Rectal smooth muscle tissue (tissue), 1 donor: ENCODE data around the gene NAT16.
"Not testable (repeated sequence)": the region's sequence is repeated elsewhere in the genome, so short reads cannot be mapped to it uniquely, and the experiment has no call there.

Source experiments
- H3K27ac ChIP-seq: one replicate; pipeline ENCODE4 v1.7.0; 2013; ENCODE audit warnings: low read depth, low read length, inconsistent platforms
- H3K27me3 ChIP-seq: one replicate; pipeline ENCODE4 v1.7.0; 2013; ENCODE audit warnings: low read length; ENCODE audit not compliant: control insufficient read depth, insufficient read depth
- H3K36me3 ChIP-seq: one replicate; pipeline ENCODE4 v1.7.0; 2013; ENCODE audit warnings: low read length; ENCODE audit not compliant: control insufficient read depth, insufficient read depth
- H3K4me1 ChIP-seq: one replicate; pipeline ENCODE4 v1.7.0; 2013; ENCODE audit warnings: low read length; ENCODE audit not compliant: control insufficient read depth, insufficient read depth
- H3K4me3 ChIP-seq: one replicate; pipeline ENCODE4 v1.7.0; 2013; ENCODE audit warnings: low read length
- H3K9ac ChIP-seq: one replicate; pipeline ENCODE4 v1.7.0; 2013; ENCODE audit warnings: low read length

The NAT16 gene

DNA sequence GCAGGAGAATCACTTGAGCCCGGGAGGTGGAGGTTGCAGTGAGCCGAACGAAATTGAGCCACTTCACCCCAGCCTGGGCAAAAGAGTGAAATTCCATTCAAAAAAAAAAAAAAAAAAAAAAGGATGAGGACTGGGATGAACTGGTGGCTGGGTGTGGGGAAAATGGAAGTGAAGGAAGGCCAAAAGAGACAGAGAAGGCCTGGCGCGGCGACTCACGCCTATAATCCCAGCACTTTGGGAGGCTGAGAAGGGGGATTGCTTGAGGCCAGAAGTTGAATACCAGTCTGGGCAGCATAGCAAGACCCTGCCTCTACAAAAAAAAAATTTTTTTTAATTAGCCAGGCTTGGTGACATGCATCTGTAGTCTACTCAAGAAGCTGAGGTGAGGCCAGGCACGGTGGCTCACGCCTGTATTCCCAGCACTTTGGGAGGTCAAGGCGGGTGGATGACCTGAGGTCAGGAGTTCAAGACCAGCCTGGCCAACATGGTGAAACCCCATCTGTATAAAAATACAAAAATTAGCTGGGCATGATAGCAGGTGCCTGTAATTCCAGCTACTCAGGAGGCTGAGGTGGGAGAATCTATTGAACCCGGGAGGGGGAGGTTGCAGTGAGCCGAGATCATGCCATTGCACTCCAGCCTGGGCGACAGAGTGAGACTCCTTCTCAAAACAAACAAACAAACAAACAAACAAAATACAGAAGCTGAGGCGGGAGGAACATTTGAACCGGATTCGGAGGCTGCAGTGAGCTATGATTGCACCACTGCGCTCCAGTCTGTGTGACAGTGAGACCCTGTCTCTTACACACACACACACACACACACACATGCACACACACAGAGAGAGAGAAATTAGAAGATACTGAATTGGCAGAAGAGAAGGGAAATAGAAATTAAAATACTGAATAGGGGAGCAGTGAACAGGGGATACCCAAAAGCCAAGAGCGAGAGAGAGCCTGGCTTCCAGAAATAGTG lies 47.2 kb downstream of the NAT16 start:
- not testable (repeated sequence) for H3K9ac ChIP-seq, H3K27ac ChIP-seq, H3K36me3 ChIP-seq, H3K4me1 ChIP-seq, H3K27me3 ChIP-seq, H3K4me3 ChIP-seq

DNA sequence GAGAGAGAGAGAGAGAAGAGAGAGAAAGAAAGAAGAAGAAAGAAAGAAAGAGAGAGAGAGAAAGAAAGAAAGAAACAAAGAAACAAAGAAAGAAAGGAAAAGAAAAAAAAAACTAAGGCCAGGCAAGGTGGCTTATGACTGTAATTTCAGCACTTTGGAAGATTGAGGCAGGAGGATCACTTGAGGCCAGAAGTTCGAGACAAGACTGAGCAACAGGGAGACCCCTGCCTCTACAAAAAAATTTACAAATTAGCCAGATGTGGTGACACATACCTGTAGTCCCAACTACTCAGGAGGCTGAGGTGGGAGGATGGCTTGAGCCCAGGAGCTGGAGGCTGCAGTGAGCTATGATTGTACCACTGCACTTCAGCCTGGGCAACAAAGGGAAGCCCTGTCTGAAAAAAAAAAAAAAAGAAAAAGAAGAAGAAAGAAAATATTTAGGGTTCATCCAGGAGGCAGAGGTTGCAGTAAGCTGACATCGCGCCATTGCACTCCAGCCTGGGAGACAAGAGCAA lies 50.4 kb downstream of the NAT16 start:
- no peaks in the 10 kb centered on the region for H3K36me3 ChIP-seq
- no peak overlapping the region for H3K9ac ChIP-seq
- H3K27ac ChIP-seq: no peak overlapping the region
- H3K27me3 ChIP-seq: no peaks in the 10 kb centered on the region
- no peak overlapping the region for H3K4me3 ChIP-seq
- peaks cover 11% of the 10 kb centered on the region for H3K4me1 ChIP-seq

DNA sequence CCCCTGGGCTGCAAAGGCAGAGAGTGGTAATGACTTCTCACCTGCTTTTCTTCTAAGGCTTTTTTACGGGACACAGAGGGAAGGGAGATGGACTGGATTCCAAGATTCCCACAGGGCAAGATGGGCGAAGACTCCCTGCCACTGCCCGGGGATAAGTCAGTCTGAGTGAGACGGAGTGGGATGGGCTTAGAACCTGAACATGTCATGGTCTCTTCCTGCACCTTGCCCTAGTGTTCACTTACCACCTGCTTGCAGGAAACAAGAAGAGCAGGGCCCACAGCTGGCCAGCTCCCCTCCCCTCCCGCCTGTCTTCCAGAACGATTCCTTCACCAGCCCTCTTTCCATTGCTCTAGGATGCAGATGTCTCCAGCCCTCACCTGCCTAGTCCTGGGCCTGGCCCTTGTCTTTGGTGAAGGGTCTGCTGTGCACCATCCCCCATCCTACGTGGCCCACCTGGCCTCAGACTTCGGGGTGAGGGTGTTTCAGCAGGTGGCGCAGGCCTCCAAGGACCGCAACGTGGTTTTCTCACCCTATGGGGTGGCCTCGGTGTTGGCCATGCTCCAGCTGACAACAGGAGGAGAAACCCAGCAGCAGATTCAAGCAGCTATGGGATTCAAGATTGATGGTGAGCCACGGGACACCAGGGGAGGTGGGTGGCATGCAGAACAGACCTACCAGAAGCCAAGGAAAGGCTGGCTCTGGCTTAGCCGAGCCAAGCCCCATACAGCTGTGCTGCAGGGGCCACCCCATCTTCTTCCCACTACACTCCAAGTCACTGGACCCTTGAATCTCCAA lies 51.9 kb downstream of the NAT16 start:
- no peak overlapping the region for H3K27ac ChIP-seq
- no peak overlapping the region for H3K4me3 ChIP-seq
- H3K4me1 ChIP-seq: peaks cover 11% of the 10 kb centered on the region
- no peak overlapping the region for H3K9ac ChIP-seq
- no peaks in the 10 kb centered on the region for H3K27me3 ChIP-seq
- H3K36me3 ChIP-seq: no peaks in the 10 kb centered on the region

DNA sequence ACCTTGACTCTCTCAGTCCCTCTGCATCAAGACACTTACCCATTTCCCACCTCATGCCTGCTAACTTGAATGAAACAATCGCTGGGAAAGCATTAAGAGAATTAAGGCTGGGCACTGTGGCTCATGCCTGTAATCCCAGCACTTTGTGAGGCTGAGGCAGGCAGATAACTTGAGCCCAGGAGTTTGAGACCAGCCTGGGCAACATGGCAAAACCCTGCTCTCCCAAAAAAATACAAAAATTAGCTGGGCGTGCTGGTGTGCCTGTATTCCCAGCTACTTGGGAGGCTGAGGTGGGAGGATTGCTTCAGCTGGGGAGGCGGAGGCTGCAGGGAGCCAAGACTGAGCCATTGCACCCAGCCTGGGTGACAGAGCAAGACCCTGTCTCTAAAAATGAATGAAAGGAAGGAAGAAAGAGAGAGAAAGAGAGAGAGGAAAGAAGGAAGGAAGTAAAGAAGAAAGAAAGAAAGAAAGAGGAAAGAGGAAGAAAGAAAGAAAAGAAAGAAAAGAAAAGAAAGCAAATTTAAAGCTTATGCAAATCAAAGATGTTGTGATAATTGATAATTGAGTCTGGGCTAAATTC lies 52.5 kb downstream of the NAT16 start:
- H3K4me3 ChIP-seq: peak overlapping the region; percentile 38
- H3K4me1 ChIP-seq: peaks cover 15% of the 10 kb centered on the region
- H3K36me3 ChIP-seq: no peaks in the 10 kb centered on the region
- no peak overlapping the region for H3K27ac ChIP-seq
- no peaks in the 10 kb centered on the region for H3K27me3 ChIP-seq
- no peak overlapping the region for H3K9ac ChIP-seq

DNA sequence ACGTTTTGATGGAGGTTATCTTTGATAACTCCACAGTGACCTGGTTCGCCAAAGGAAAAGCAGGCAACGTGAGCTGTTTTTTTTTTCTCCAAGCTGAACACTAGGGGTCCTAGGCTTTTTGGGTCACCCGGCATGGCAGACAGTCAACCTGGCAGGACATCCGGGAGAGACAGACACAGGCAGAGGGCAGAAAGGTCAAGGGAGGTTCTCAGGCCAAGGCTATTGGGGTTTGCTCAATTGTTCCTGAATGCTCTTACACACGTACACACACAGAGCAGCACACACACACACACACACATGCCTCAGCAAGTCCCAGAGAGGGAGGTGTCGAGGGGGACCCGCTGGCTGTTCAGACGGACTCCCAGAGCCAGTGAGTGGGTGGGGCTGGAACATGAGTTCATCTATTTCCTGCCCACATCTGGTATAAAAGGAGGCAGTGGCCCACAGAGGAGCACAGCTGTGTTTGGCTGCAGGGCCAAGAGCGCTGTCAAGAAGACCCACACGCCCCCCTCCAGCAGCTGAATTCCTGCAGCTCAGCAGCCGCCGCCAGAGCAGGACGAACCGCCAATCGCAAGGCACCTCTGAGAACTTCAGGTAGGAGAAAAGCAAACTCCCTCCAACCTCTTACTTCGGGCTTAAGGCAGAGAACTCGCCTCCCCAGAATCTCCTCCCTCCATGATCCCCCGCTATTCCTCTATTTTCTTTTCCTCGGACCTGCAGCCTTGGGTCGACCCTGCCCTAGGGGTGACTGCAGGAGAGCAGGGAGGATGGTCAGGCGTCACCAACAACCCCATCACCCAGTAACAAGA lies 53.2 kb downstream of the NAT16 start, which contains the start of gene SERPINE1:
Gene SERPINE1 (plus strand): TSS at position 454 of the 809 bp plus-strand sequence. CDS start 1,290 bp downstream, outside the sequence.
- H3K27me3 ChIP-seq: no peaks in the 10 kb centered on the region
- no peaks in the 10 kb centered on the region for H3K36me3 ChIP-seq
- peaks cover 16% of the 10 kb centered on the region for H3K4me1 ChIP-seq
- H3K4me3 ChIP-seq: peak within 1 kb of the TSS; percentile 38
- no peak within 1 kb of the TSS for H3K27ac ChIP-seq
- no peak within 1 kb of the TSS for H3K9ac ChIP-seq

DNA sequence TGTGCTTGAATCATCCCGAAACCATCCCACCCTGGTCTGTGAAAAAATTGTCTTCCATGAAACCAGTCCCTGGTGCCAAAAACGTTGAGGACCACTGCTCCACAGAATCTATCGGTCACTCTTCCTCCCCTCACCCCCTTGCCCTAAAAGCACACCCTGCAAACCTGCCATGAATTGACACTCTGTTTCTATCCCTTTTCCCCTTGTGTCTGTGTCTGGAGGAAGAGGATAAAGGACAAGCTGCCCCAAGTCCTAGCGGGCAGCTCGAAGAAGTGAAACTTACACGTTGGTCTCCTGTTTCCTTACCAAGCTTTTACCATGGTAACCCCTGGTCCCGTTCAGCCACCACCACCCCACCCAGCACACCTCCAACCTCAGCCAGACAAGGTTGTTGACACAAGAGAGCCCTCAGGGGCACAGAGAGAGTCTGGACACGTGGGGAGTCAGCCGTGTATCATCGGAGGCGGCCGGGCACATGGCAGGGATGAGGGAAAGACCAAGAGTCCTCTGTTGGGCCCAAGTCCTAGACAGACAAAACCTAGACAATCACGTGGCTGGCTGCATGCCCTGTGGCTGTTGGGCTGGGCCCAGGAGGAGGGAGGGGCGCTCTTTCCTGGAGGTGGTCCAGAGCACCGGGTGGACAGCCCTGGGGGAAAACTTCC lies 54.0 kb downstream of the NAT16 start:
- no peak overlapping the region for H3K4me3 ChIP-seq
- H3K27me3 ChIP-seq: no peaks in the 10 kb centered on the region
- no peak overlapping the region for H3K9ac ChIP-seq
- no peak overlapping the region for H3K27ac ChIP-seq
- H3K4me1 ChIP-seq: peaks cover 16% of the 10 kb centered on the region
- no peaks in the 10 kb centered on the region for H3K36me3 ChIP-seq

DNA sequence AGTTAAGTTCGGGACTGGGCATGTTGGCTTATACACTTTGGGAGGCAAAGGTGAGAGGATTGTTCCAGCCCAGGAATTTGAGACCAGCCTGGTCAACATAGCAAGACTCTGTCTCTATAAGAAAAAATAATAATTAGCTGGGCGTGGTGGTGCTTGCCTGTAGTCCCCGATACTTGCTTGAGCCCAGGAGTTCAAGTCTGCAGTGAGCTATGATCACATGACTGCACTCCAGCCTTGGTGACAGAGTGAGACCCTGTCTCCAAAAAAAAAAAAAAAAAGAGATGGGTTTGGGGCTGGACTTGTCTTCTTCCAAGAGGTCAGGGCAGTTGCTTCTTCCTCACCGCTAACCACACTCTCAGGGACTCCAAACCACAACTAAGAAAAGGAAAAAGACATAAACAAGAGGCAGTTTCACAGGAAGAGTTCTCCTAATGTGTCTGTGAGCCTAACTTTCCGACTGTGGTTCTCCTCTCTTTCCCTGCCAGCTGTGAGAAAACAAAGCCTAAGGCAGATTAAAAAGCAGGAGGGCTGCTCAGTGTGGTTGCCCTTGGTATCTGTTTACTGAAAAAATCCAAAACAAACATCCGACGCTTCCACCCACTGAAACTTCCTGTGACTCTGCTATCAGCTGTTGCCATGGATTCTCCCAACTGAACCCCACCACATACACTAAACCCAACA lies 55.6 kb downstream of the NAT16 start:
- Histone ChIP-seq H3K27me3 (no peaks in the 10 kb centered on the region), H3K9ac (no peak overlapping the region), H3K4me1 (peaks cover 16% of the 10 kb centered on the region)

DNA sequence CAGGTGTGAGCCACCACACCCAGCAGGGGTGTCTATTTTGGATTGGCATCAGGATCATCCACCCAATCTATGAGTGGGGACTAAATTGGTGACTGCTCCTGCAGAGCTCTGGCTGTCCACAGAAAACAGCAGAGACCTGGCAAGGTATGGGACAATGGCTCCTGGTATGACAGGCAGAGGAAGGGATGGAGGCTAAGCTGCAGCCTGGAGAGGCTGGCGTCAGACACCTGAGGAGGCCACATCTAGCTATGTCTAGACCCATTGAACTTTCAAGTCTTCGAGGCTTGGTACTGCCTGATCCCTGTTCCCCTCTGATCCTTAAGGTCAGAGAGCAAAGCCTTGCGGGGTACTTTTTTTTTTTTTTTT lies 56.4 kb downstream of the NAT16 start:
- Histone ChIP-seq H3K4me1 (peaks cover 16% of the 10 kb centered on the region), H3K9ac (no peak overlapping the region), H3K27me3 (no peaks in the 10 kb centered on the region), H3K36me3 (no peaks in the 10 kb centered on the region), H3K4me3 (no peak overlapping the region), H3K27ac (no peak overlapping the region)

More for the DNA sequence above, 55.6 kb downstream of the NAT16 start:
- no peak overlapping the region for H3K4me3 ChIP-seq
- H3K36me3 ChIP-seq: no peaks in the 10 kb centered on the region
- H3K27ac ChIP-seq: no peak overlapping the region

DNA sequence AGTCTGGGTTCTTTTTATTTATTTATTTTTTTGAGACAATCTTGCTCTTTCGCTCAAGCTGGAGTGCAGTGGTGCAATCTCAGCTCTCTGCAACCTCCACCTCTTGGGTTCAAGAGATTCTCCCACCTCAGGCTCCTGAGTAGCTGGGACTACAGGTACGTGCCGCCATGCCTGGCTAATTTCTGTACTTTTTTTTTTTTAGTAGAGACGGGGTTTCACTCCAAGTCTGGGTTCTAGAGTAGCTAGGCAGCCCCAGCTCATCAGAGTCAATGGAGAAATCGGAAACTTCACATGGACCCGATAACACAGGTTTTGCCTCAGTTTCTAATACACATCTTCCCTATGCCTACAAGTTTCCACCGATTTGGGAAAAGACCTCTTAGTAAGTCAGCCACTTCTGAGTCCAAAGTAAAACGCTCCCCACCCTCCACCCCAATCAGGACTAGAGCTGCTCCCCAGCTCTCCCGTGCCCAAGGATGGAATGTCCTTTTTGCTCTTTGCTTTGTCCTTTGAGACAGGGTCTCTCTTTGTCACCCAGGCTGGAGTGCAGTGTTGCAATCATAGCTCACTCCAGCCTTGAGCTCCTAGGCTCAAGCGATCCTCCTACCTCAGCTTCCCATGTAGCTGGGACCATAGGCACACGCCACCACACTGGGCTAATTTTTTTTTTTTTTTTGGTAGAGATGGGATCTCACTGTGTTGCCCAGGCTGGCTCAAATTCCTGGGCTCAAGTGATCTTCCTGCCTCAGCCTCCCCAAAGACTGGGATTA lies 57.0 kb downstream of the NAT16 start:
- no peaks in the 10 kb centered on the region for H3K36me3 ChIP-seq
- H3K27me3 ChIP-seq: no peaks in the 10 kb centered on the region
- peak overlapping the region; percentile 53 for H3K4me3 ChIP-seq
- H3K27ac ChIP-seq: peak overlapping the region; percentile 84
- peaks cover 16% of the 10 kb centered on the region for H3K4me1 ChIP-seq
- no peak overlapping the region for H3K9ac ChIP-seq

DNA sequence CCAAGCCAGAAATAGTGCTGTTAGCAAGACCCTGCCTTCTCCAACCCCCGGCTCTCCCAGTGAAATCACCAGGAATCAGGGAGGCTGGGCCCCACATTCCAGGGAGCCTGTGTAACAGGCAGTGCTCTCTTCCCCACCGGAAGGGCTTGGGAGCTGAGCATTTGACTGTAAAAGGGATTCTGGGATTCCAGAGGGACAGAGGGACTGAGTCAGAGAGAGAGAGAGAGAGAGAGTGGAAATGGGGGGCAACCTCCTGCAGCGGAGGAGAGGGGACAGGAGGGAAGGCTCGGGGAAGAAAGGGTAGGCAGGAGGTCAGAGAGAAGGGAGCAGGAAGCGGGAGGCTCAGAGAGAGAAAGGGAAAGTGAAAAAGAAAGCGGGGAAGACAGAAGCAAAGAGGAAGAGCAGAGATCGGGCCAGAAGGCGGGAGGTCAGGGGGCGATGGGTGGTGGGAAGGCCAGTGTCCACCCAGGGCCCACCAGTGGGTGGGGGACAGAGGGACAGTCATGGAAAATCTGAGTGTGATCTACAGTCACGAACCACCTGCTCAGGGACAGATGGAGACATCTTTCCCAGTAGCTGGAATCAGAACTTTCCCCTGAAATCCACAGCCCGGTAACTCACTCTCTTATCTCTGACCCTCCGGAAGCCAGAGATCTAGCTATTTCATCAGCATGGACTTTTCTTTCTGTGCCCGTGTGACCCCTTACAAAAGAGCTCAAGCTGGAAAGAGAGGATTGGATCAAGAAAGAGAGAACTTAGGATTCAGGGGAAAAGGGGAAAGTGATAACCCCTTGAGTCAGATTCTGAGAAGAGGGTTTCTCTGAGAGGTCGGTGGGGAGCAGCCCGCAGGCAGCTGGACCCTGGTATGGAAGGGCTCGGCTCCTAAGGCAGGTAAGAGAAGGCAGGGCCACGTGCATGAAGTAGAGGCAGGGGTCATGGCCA lies 57.8 kb downstream of the NAT16 start:
- no peak overlapping the region for H3K9ac ChIP-seq

More for the DNA sequence above, 57.8 kb downstream of the NAT16 start:
- Histone ChIP-seq H3K27me3 (no peaks in the 10 kb centered on the region), H3K4me3 (peak overlapping the region; percentile 53), H3K27ac (peak overlapping the region; percentile 84), H3K36me3 (no peaks in the 10 kb centered on the region), H3K4me1 (peaks cover 16% of the 10 kb centered on the region)
